ENCODE results near the gene GPR150.

Gene GPR150

DNA sequence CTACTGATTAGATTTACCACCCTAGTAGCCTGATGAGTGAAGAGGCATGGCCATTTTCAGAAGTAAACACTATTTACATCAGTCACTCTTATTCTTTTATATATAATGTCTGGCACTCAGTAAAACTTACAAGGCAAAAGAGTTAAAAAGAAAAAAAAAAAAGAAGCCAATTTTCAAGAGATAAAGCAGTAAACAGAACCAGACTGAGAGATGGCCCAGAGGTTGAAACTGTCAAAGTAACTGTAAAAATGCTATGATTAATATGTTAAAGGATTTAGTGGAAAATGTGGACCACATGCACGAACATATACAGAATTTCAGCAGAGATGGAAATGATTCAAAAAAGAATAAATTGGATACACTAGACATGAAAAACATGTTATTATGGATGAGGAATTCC lies 6.4 kb upstream of the GPR150 start:
- TF ChIP-seq, protein P1, sequence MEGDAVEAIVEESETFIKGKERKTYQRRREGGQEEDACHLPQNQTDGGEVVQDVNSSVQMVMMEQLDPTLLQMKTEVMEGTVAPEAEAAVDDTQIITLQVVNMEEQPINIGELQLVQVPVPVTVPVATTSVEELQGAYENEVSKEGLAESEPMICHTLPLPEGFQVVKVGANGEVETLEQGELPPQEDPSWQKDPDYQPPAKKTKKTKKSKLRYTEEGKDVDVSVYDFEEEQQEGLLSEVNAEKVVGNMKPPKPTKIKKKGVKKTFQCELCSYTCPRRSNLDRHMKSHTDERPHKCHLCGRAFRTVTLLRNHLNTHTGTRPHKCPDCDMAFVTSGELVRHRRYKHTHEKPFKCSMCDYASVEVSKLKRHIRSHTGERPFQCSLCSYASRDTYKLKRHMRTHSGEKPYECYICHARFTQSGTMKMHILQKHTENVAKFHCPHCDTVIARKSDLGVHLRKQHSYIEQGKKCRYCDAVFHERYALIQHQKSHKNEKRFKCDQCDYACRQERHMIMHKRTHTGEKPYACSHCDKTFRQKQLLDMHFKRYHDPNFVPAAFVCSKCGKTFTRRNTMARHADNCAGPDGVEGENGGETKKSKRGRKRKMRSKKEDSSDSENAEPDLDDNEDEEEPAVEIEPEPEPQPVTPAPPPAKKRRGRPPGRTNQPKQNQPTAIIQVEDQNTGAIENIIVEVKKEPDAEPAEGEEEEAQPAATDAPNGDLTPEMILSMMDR (IDR thresholded peaks at IDR 0.05; ENCODE audit: insufficient read depth, missing control alignments): no peak
- DNase-seq (ENCODE audit: insufficient read length, low spot score): no peak
- no peak for FAIRE-seq

DNA sequence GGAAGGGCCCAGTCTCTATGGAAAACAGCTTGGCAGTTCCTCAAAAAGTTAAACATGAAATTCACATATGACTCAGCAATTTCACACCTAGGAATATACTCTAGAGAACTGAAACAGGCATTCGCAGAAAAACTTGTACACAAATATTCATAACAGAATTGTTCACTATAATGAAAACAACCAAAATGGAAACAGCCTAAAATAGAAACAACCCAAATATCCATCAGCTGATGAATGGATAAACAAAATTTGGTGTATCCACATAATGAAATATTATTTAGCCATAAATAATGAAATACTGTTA lies 4.8 kb upstream of the GPR150 start:
- TF ChIP-seq, protein P1 (IDR thresholded peaks at IDR 0.05; ENCODE audit: insufficient read depth, missing control alignments): no peak
- DNase-seq (ENCODE audit: insufficient read length, low spot score) (no peak), FAIRE-seq (peak; percentile 44)

DNA sequence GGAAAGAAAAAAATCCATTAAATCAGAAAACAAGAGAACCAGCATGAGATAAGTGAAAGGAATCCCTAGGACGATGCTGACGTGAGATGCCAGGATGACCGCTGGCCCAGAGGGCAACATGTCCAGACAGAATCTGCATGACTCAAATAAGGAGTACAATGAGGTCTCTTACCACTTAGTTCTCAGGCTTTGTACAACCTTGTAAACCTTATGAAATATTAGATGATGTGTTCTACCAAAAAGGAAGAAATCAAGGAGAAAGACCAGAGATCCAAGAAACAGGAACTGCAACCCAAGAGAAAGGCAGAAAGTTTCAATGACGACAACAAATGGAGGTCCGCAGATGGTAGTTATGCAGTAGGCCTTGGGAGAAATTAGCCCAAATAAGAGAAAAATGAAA lies 2.8 kb upstream of the GPR150 start:
- no peak for DNase-seq (ENCODE audit: insufficient read length, low spot score)
- FAIRE-seq: no peak
- TF ChIP-seq, protein P1 (IDR thresholded peaks at IDR 0.05; ENCODE audit: insufficient read depth, missing control alignments): no peak

DNA sequence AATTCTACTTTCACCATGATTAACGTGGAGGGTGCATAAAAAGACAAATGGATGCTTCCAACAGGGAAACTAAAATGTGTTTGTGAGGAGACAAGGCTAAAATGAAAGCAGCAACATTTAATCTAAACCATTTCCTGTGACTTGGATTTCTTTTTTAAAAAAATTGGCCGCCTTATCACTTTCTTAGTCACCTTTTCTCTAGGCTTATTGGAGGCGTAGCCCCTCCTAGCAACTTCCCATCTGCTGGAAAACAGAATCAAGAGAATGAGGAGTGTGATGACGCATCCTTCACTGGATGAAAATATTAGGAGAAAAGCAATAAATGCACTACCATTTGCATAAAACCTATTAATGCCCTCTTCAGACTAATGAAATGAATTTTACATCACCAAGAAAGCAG lies 791 bp upstream of the GPR150 start:
- FAIRE-seq: no peak
- DNase-seq (ENCODE audit: insufficient read length, low spot score): no peak
- TF ChIP-seq, protein P1 (IDR thresholded peaks at IDR 0.05; ENCODE audit: insufficient read depth, missing control alignments): no peak

DNA sequence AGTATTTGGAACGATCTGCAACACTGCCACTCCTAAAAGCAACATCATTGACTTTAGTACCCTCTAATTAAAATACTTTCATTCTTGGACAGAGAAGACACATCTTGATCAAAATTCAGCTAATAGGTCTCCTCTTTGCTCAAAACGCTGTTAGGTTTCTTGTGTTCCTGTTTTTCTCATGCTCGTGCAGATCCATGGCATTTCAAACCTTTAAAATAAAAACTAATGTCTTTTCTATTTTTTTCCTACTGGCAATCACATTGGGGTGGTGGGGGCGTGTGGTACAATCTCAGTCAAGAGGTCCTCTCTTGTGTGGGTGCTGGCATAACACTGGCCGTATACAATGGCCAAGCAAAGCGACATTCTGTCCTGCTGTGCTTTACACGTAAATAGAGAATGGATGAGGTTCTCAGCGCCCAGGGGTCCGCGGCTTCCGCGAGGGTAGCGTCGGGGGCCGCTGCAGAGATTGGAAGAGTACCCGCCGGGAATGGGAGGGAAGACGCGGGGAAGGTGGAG lies 315 bp upstream of the GPR150 start:
- TF ChIP-seq, protein P1 (IDR thresholded peaks at IDR 0.05; ENCODE audit: insufficient read depth, missing control alignments): no peak
- no peak for FAIRE-seq

DNA sequence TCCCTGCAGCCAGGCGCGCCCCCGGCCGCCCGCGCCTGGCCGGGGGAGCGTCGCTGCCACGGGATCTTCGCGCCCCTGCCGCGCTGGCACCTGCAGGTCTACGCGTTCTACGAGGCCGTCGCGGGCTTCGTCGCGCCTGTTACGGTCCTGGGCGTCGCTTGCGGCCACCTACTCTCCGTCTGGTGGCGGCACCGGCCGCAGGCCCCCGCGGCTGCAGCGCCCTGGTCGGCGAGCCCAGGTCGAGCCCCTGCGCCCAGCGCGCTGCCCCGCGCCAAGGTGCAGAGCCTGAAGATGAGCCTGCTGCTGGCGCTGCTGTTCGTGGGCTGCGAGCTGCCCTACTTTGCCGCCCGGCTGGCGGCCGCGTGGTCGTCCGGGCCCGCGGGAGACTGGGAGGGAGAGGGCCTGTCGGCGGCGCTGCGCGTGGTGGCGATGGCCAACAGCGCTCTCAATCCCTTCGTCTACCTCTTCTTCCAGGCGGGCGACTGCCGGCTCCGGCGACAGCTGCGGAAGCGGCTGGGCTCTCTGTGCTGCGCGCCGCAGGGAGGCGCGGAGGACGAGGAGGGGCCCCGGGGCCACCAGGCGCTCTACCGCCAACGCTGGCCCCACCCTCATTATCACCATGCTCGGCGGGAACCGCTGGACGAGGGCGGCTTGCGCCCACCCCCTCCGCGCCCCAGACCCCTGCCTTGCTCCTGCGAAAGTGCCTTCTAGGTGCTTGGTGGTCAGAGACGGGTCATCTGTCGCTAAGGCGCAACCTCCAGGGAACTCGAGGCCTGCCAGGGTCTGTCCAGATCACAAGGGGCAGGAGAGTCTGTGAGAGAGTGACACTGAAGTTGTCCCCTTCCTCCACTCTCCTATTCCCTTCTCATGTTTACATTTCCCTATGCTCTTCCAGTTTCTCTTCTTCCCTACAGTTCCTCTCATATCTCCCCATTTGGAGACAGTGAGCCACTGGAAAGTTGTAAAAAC lies 1.3 kb downstream of the GPR150 start:
- TF ChIP-seq, protein P1 (IDR thresholded peaks at IDR 0.05; ENCODE audit: insufficient read depth, missing control alignments): no peak
- FAIRE-seq (no peak), DNase-seq (ENCODE audit: insufficient read length, low spot score) (peak; percentile 16)

More for the DNA sequence above, 315 bp upstream of the GPR150 start:
- no peak for DNase-seq (ENCODE audit: insufficient read length, low spot score)
